K562 (cell line): ENCODE data around the gene NUCKS1. TPM values are rescaled to one million over a fixed set of nuclear protein-coding genes. Genes with fewer than 3 reads are reported as not detected.

Experiments used
- ADNP ChIP-seq: fragments of 200-800 bp; sonication (Bioruptor generic); IDR thresholded peaks from 2 replicates; pipeline ENCODE4 v1.6.1; 2016; ENCODE audit warnings: missing genetic modification characterization, missing compliant biosample characterization
- AFF1 ChIP-seq, 2 experiments: fragments of 450-650 bp; IDR thresholded peaks; 2 replicates each; pipeline ENCODE4 v1.6.1; 2018; ENCODE audit warnings: mild to moderate bottlenecking in 2 of 2, low read depth in 1 of 2; ENCODE audit not compliant: partially characterized antibody in 2 of 2
- DACH1 ChIP-seq: fragments of 450-650 bp; IDR thresholded peaks from 2 replicates; pipeline ENCODE4 v1.6.1; 2018; ENCODE audit not compliant: partially characterized antibody
- DMBX1 ChIP-seq: fragments of 250-450 bp; sonication (Bioruptor Pico); IDR thresholded peaks from 2 replicates; pipeline ENCODE4 v1.8.0; 2022; ENCODE audit warnings: inconsistent platforms, mild to moderate bottlenecking, moderate library complexity, borderline replicate concordance
- HOXB6 ChIP-seq: fragments of 250-450 bp; sonication (Bioruptor Pico); IDR thresholded peaks from 2 replicates; pipeline ENCODE4 v1.5.1; 2022; ENCODE audit warnings: mild to moderate bottlenecking, borderline replicate concordance
- SIN3A ChIP-seq, 2 experiments: fragments of 150-350 bp in 1 of 2; IDR thresholded peaks; 2 replicates each; pipeline ENCODE4 v1.6.1; 2011 to 2016; ENCODE audit warnings: borderline replicate concordance in 2 of 2, low read depth in 2 of 2, low read length in 2 of 2, mild to moderate bottlenecking in 2 of 2, moderate library complexity in 2 of 2; ENCODE audit not compliant: control insufficient read depth in 1 of 2
- TAF7 ChIP-seq: fragments of 450-650 bp; IDR thresholded peaks from 2 replicates; pipeline ENCODE4 v1.6.1; 2016; ENCODE audit warnings: missing genetic modification characterization, missing compliant biosample characterization
- ZNF445 ChIP-seq: fragments of 250-450 bp; sonication (Bioruptor Pico); IDR thresholded peaks from 2 replicates; pipeline ENCODE4 v1.4.0; 2020; ENCODE audit warnings: low read depth, mild to moderate bottlenecking, moderate library complexity
- polyA plus RNA-seq, 8 experiments: library from polyadenylated mRNA; depleted of rRNA in 4 of 8; stranded (reverse) in 5 of 8; unstranded in 3 of 8; fragments of >200 nt; fragmentation: Nextera tagmentation in 2 of 8; fragmentation: Illumina TruSeq in 1 of 8; extraction: Ambion mirVana in 2 of 8; extraction: Trizol in 1 of 8; gene quantifications; 2 replicates each; pipeline versions ENCODE4 v1.2.1 to v1.2.3, GENCODE V29; 2011 to 2014; ENCODE audit warnings: inconsistent platforms in 1 of 8, missing spikeins in 1 of 8
- total RNA-seq, 7 experiments: library from RNA; depleted of rRNA in 6 of 7; stranded (reverse); fragments of >200 nt in 6 of 7; fragmentation: Illumina TruSeq in 2 of 7; extraction: Trizol in 2 of 7; gene quantifications; 2 replicates each; pipeline versions ENCODE4 v1.2.1 to v1.2.3, GENCODE V29; 2011 to 2021; ENCODE audit warnings: low replicate concordance in 1 of 7
- TF ChIP-seq, protein P1 (sequence below): IDR thresholded peaks from 2 replicates; pipeline ENCODE4 v1.6.1; 2014; ENCODE audit warnings: antibody characterized with exemption
- TF ChIP-seq, protein P2 (sequence below): fragments of 200-800 bp; sonication (Bioruptor generic); IDR thresholded peaks from 2 replicates; pipeline ENCODE4 v1.6.1; 2017; ENCODE audit warnings: missing genetic modification characterization, missing compliant biosample characterization

NUCKS1 gene
- total and polyA plus RNA-seq, 9 of the 15 experiments (the other 6 are each of a cell fraction or from before 2014, with no cell fraction given): 66.7 to 244 (median 149) TPM

DNA sequence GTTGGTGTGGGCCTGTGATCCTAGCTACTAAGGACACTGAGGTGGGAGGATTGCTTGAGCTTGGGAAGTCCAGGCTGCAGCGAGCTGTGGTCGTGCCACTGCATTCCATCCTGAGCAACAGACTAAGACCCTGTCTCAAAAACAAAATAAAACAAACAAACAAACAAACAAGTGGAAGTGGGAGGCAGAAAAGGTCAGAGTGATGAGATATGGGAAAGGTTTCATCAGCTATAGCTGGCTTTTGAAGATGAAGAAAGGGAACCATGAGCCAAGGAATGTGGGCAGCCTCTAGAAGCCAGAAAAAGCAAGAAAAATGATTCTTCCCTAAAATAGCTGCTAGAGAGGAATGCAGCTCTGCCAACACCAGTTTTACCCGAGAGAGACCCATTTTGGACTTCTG, 10.6 kb upstream of the NUCKS1 start (continued):
- TF ChIP-seq, protein P1, sequence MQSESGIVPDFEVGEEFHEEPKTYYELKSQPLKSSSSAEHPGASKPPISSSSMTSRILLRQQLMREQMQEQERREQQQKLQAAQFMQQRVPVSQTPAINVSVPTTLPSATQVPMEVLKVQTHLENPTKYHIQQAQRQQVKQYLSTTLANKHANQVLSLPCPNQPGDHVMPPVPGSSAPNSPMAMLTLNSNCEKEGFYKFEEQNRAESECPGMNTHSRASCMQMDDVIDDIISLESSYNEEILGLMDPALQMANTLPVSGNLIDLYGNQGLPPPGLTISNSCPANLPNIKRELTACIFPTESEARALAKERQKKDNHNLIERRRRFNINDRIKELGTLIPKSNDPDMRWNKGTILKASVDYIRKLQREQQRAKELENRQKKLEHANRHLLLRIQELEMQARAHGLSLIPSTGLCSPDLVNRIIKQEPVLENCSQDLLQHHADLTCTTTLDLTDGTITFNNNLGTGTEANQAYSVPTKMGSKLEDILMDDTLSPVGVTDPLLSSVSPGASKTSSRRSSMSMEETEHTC: no peak
- TF ChIP-seq ZNF445 (CRISPR knock-in tag) (no peak), DMBX1 (CRISPR knock-in tag) (no peak), SIN3A (IDR thresholded peaks at IDR 0.05; ENCODE audit: borderline replicate concordance in 2 of 2, control insufficient read depth in 1 of 2, low read depth in 2 of 2, low read length in 2 of 2) (no peak), DACH1 (no peak), HOXB6 (CRISPR knock-in tag) (no peak), AFF1 (IDR thresholded peaks at IDR 0.05; ENCODE audit: low read depth in 1 of 2, partially characterized antibody in 2 of 2) (no peak), TAF7 (tag) (no peak), ADNP (tag) (no peak)
- TF ChIP-seq, protein P2, sequence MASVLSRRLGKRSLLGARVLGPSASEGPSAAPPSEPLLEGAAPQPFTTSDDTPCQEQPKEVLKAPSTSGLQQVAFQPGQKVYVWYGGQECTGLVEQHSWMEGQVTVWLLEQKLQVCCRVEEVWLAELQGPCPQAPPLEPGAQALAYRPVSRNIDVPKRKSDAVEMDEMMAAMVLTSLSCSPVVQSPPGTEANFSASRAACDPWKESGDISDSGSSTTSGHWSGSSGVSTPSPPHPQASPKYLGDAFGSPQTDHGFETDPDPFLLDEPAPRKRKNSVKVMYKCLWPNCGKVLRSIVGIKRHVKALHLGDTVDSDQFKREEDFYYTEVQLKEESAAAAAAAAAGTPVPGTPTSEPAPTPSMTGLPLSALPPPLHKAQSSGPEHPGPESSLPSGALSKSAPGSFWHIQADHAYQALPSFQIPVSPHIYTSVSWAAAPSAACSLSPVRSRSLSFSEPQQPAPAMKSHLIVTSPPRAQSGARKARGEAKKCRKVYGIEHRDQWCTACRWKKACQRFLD (CRISPR knock-in tag): no peak
